Activated T-helper 9 cell treated with anti-CD3 and anti-CD28 coated beads, Interleukin-2, amount 50 U/mL, for 16 hours (primary cell): ENCODE results near the gene RNF175.
"Not testable (repeated sequence)": the region's sequence is repeated elsewhere in the genome, so short reads cannot be mapped to it uniquely, and the experiment has no call there.

Experiments
- DNase-seq: peaks from one replicate; pipeline ENCODE4 v3.0.0-alpha.2; 2020; ENCODE audit warnings: low read depth

The RNF175 gene

GRCh38 chr4:153679486-153679885, 80.3 kb downstream of the RNF175 start:
- DNase-seq: no peak

DNA sequence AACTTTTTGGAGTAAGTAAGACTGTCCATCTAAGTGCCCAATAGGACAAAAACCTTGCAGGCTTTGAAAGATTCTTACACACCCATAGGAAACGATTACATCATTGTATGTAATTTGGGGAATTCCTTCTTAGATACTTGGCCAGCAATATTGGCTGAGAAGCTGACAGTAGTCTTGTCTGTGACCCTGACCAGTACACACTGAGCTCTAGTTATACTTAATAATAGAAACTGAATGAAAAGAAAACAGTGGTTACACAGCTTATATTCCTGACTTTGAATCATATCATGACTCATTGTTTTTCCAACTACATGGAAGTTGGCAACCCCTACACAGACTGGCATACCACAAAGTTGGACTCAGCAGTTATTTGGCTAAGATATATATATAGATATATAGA, 82.8 kb downstream of the RNF175 start:
- DNase-seq: no peak

GRCh38 chr4:153676486-153676885, 83.3 kb downstream of the RNF175 start:
- DNase-seq: no peak

- DNase-seq: no peak
Observed at GRCh38 chr4:153669838-153670237, 90.0 kb downstream of the RNF175 start.

DNA sequence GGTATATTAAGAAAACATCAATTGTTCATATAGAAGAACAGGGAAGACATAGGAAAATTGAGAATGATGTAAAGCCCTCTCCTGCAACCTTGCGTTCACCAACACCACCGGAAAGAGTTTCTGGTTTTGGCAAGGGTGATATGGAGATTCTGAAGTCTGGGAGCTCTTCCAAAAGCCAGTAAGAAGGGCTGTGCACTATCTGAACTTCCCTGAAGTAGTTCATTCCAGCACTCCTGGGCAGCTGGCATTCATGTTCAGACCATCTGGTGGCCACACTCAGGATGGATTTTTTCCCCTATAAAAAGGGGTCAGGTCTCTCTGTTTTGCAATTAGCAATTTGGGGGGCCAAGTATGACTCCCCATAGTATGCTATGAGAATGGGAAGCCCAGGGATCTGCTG, 91.2 kb downstream of the RNF175 start:
- DNase-seq: no peak

DNA sequence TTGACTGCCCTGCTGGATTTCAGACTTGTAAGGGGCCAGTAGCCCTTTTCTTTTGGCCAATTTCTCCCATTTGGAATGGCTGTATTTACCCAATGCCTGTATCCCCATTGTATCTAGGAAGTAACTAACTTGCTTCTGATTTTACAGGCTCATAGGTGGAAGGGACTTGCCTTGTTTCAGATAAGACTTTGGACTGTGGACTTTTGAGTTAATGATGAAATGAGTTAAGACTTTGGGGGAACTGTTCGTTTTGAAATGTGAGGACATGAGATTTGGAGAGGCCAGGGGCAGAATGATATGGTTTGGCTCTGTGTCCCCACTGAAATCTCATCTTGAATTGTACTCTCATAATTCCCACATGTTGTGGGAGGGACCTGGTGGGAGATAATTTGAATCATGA, 93.3 kb downstream of the RNF175 start:
- not testable (repeated sequence) for DNase-seq

DNA sequence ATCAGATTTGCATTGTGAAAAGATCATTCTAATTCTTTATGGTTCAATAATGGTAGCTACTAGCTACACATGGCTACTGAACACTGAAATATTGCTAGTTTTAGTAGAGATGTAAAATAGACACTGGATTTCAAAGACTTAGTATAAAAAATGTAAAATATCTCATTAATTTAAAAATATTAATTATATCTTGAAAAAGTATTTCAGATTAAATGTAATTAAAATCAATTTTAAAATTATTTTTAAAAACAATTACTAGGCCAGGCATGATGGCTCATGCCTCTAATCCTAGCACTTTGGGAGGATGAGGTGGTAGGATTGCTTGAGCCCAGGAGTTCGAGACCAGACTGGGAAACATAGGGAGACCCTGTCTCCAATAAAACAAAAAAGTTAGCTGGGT, 96.2 kb downstream of the RNF175 start:
- DNase-seq: no peak

DNA sequence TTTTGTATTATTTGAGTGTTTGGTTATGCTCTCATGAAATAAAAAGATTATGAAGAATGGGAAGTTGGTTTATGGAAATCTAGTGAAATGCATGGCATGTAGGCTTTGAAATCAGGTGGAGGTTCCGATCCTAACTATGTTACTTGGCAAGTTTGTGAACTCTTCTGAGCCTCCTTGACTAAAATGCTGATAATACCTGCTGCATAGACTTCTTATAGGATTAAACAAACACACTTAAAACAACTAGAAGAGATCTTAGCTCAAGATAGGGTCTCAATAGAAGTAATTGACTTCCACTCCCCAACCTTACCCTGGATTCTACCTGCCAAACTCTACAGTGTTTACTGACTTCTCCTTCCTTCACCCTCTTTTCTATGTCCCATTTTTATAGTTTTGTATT, 97.9 kb downstream of the RNF175 start:
- DNase-seq: no peak

DNA sequence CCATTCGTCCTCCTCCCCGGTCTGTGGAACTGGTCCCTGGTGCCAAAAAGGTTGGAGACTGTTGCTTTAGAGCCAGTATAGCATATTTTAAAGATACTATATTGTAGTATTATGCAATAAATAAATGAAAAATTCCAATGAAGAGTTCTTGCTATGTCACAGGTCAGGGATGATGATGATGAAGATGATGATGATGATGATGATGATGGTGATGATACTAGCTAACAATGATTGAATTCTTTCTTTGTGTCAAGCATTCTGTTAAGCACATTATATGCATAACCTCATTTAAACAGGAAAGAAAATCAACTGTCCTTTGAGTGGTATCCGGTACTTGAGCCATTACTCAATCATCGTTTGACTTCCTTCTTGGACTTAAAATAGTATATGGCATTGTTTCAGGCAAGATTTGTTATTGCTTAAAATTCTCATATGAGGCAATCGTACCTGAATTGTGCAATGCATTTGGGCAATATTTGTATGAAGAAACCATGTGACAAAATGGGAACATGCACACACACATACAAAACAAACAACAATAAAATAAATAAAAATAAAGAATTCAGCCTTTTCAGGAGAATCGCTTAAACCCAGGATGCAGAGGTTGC, 98.5 kb downstream of the RNF175 start:
- DNase-seq: no peak
